PC-3 (cell line): ENCODE results near the gene STAC2. TPM values are rescaled to one million over a fixed set of nuclear protein-coding genes. Genes with fewer than 3 reads are reported as not detected.

Experiments
- ATAC-seq: fragments of 200-7000 bp; cut with Tn5 transposase; 2 replicates; pipeline ENCODE4 v1.9.1; 2020; ENCODE audit warnings: mild to moderate bottlenecking, moderate library complexity
- BruUV-seq: library from RNA; stranded (reverse); fragments of 400-500 nt; replicated peaks from 2 replicates; lab custom pipeline; 2021; lab: Mats Ljungman, UMichigan
- CTCF ChIA-PET: fragments of 300-600 bp; sonication (Branson Sonifier 250); formaldehyde crosslinking; loops from one replicate; lab custom pipeline; 2022; ENCODE audit warnings: antibody characterized with exemption; lab: Charles Lee
- POLR2A ChIA-PET: fragments of 300-600 bp; sonication (Branson Sonifier 250); formaldehyde crosslinking; loops from one replicate; lab custom pipeline; 2022; ENCODE audit warnings: antibody characterized with exemption; ENCODE audit not compliant: unreplicated experiment; lab: Charles Lee
- DNase-seq: peaks from one replicate; pipeline ENCODE4 v3.0.0-alpha.2; 2015
- H2AFZ ChIP-seq: fragments of 300-600 bp; sonication (generic); 2 replicates; pipeline ENCODE4 v1.6.0; 2016; ENCODE audit warnings: antibody characterized with exemption, low read length
- H3F3A ChIP-seq: fragments of 300-600 bp; sonication (generic); one replicate; pipeline ENCODE4 v1.6.0; 2017; ENCODE audit warnings: antibody characterized with exemption, low read length, control low read depth, mild to moderate bottlenecking; ENCODE audit not compliant: unreplicated experiment
- H3K27ac ChIP-seq: fragments of 300-600 bp; sonication (generic); 2 replicates; pipeline ENCODE4 v1.5.1; 2016; ENCODE audit warnings: mild to moderate bottlenecking, low read length
- H3K27me3 ChIP-seq: fragments of 300-600 bp; sonication (generic); 2 replicates; pipeline ENCODE4 v1.6.1; 2016; ENCODE audit warnings: low read length, mixed read lengths
- H3K36me3 ChIP-seq: fragments of 300-600 bp; sonication (generic); 2 replicates; pipeline ENCODE4 v1.6.1; 2016; ENCODE audit warnings: low read depth, mixed run types, low read length, mixed read lengths
- H3K4me1 ChIP-seq: fragments of 300-600 bp; sonication (generic); 2 replicates; pipeline ENCODE4 v1.5.1; 2016; ENCODE audit warnings: low read length; ENCODE audit not compliant: insufficient read depth
- H3K4me2 ChIP-seq: fragments of 300-600 bp; sonication (generic); 2 replicates; pipeline ENCODE4 v1.6.0; 2016; ENCODE audit warnings: low read length
- H3K4me3 ChIP-seq: fragments of 300-600 bp; sonication (generic); 2 replicates; pipeline ENCODE4 v1.5.1; 2016; ENCODE audit warnings: mild to moderate bottlenecking, low read length, mixed read lengths
- H3K79me2 ChIP-seq: fragments of 300-600 bp; sonication (generic); 2 replicates; pipeline ENCODE4 v1.6.1; 2017; ENCODE audit warnings: low read length, mixed read lengths
- H3K9ac ChIP-seq: fragments of 300-600 bp; sonication (generic); 2 replicates; pipeline ENCODE4 v1.6.0; 2016; ENCODE audit warnings: mild to moderate bottlenecking, low read length
- H3K9me2 ChIP-seq: fragments of 300-600 bp; sonication (generic); replicated peaks from 2 replicates; pipeline ENCODE4 v1.6.1; 2016; ENCODE audit warnings: mixed run types, low read length, mixed read lengths
- H3K9me3 ChIP-seq: fragments of 300-600 bp; sonication (generic); 2 replicates; pipeline ENCODE4 v1.6.1; 2016; ENCODE audit warnings: low read length, mixed read lengths
- H4K20me1 ChIP-seq: fragments of 300-600 bp; sonication (generic); 2 replicates; pipeline ENCODE4 v1.6.1; 2016; ENCODE audit warnings: low read length, mixed read lengths
- CTCF ChIP-seq: fragments of 300-600 bp; sonication (generic); conservative IDR thresholded peaks from 2 replicates; pipeline ENCODE4 v1.5.1; 2017; ENCODE audit warnings: antibody characterized with exemption, low read depth, mild to moderate bottlenecking, low read length
- EZH2 ChIP-seq: fragments of 300-600 bp; sonication (generic); IDR thresholded peaks from one replicate; pipeline ENCODE4 v1.6.1; 2017; ENCODE audit warnings: antibody characterized with exemption, mild to moderate bottlenecking, low read length; ENCODE audit not compliant: unreplicated experiment
- EZH2phosphoT487 ChIP-seq: fragments of 300-600 bp; sonication (generic); IDR thresholded peaks from 2 replicates; pipeline ENCODE4 v1.6.1; 2018; ENCODE audit warnings: mild to moderate bottlenecking, antibody characterized with exemption, low read length, borderline replicate concordance
- intact Hi-C: fragments of 100-400 bp; cut with micrococcal nuclease; formaldehyde crosslinking; loops from 2 replicates; pipeline ENCODE4 v1.9.0; 2023
- total RNA-seq: library from RNA; depleted of rRNA; stranded (reverse); fragments of >200 nt; gene quantifications from 2 replicates; pipeline ENCODE4 v1.2.3, GENCODE V29; 2014

The STAC2 gene
- total RNA-seq, 1 experiment from 2014 or later = not detected

- Histone ChIP-seq H2AFZ (no peak overlapping the region), H3K9ac (no peak overlapping the region), H3K9me2 (no peaks in the 10 kb centered on the region), H3K9me3 (no peaks in the 10 kb centered on the region), H3K4me3 (no peak overlapping the region), H3K4me2 (no peak overlapping the region), H3F3A (no peaks in the 10 kb centered on the region), H3K36me3 (no peaks in the 10 kb centered on the region), H3K27me3 (no peaks in the 10 kb centered on the region), H3K79me2 (no peaks in the 10 kb centered on the region), H4K20me1 (no peaks in the 10 kb centered on the region), H3K27ac (no peak overlapping the region), H3K4me1 (no peaks in the 10 kb centered on the region)
- ChIA-PET POLR2A (interaction anchor here (0.7 kb wide), 1 partner anchor 784 kb away, joined by 4 read pairs; no protein-coding TSS in a partner anchor), CTCF (no interaction called here)
- ATAC-seq (no peak), DNase-seq (no peak)
- no peak for TF ChIP-seq CTCF
- no peak for TF ChIP-seq EZH2phosphoT487
- TF ChIP-seq EZH2 = no peak
- no TSS peak for BruUV-seq
- intact Hi-C loops = no loop called here
Observed at GRCh38 chr17:39212841-39213480, 12.8 kb downstream of the STAC2 start.

GRCh38 chr17:39212195-39212810 is 13.4 kb downstream of the STAC2 start:
- TF ChIP-seq EZH2phosphoT487 (no peak), EZH2 (no peak), CTCF (no peak)
- DNase-seq = no peak
- no peaks in the 10 kb centered on the region for H3K27me3 ChIP-seq
- no peaks in the 10 kb centered on the region for H4K20me1 ChIP-seq
- no peaks in the 10 kb centered on the region for H3K79me2 ChIP-seq
- no peak for ATAC-seq
- H3F3A ChIP-seq = no peaks in the 10 kb centered on the region
- intact Hi-C loops = no loop called here
- H3K4me1 ChIP-seq = no peaks in the 10 kb centered on the region
- no peaks in the 10 kb centered on the region for H3K9me3 ChIP-seq
- no peak overlapping the region for H3K4me2 ChIP-seq
- H3K9ac ChIP-seq = no peak overlapping the region
- no peaks in the 10 kb centered on the region for H3K36me3 ChIP-seq
- H3K27ac ChIP-seq = no peak overlapping the region
- H2AFZ ChIP-seq = no peak overlapping the region
- no peak overlapping the region for H3K4me3 ChIP-seq
- no TSS peak for BruUV-seq
- CTCF ChIA-PET = no interaction called here
- H3K9me2 ChIP-seq = no peaks in the 10 kb centered on the region
- POLR2A ChIA-PET = interaction anchor here (0.7 kb wide), 1 partner anchor 783 kb away, joined by 4 read pairs; no protein-coding TSS in a partner anchor

- H3K4me3 ChIP-seq = no peak overlapping the region
- H3K9me2 ChIP-seq = no peaks in the 10 kb centered on the region
- H4K20me1 ChIP-seq = no peaks in the 10 kb centered on the region
- 0 out of 2 replicates have a peak overlapping the region, but pooled peaks have one; percentile 26 for H2AFZ ChIP-seq
- no peak for DNase-seq
- H3K4me1 ChIP-seq = no peaks in the 10 kb centered on the region
- intact Hi-C loops = no loop called here
- no peak overlapping the region for H3K4me2 ChIP-seq
- BruUV-seq = no TSS peak
- H3K36me3 ChIP-seq = no peaks in the 10 kb centered on the region; the same call in none of the 2 replicates
- TF ChIP-seq EZH2 = no peak
- no peak for TF ChIP-seq CTCF
- no peak for TF ChIP-seq EZH2phosphoT487
- no peaks in the 10 kb centered on the region for H3F3A ChIP-seq
- ChIA-PET CTCF (no interaction called here), POLR2A (no interaction called here)
- H3K9ac ChIP-seq = no peak overlapping the region
- no peak overlapping the region for H3K27ac ChIP-seq
- no peaks in the 10 kb centered on the region for H3K27me3 ChIP-seq
- no peak for ATAC-seq
- H3K79me2 ChIP-seq = no peaks in the 10 kb centered on the region
- H3K9me3 ChIP-seq = no peaks in the 10 kb centered on the region
Observed at GRCh38 chr17:39210093-39210434, 15.7 kb downstream of the STAC2 start.
